SIG-M5 (cell line): Measurements from ENCODE around the gene ZMYM2.

Source experiments
- DNase-seq: peaks from one replicate; lab custom pipeline; 2025; lab: John Stamatoyannopoulos, UW

ZMYM2 gene

GRCh38 chr13:20105161-20105689 lies 146.7 kb downstream of the ZMYM2 start:
- DNase-seq: no peak

GRCh38 chr13:20106742-20107141 lies 148.2 kb downstream of the ZMYM2 start:
- no peak for DNase-seq

GRCh38 chr13:20109037-20109436 lies 150.5 kb downstream of the ZMYM2 start:
- DNase-seq: no peak

GRCh38 chr13:20114066-20114610 lies 155.6 kb downstream of the ZMYM2 start:
- no peak for DNase-seq

- no peak for DNase-seq
Measured at GRCh38 chr13:20116213-20116612, 157.7 kb downstream of the ZMYM2 start.

GRCh38 chr13:20118268-20119140 lies 160.0 kb downstream of the ZMYM2 start:
- DNase-seq: no peak

- DNase-seq: no peak
Measured at GRCh38 chr13:20119960-20120359, 161.4 kb downstream of the ZMYM2 start.

- DNase-seq: peak; percentile 62
Measured at GRCh38 chr13:20121159-20121525, 162.6 kb downstream of the ZMYM2 start.

- DNase-seq: no peak
Measured at GRCh38 chr13:20124303-20124702, 165.8 kb downstream of the ZMYM2 start.

GRCh38 chr13:20125129-20125782 lies 166.7 kb downstream of the ZMYM2 start:
- no peak for DNase-seq

- DNase-seq: no peak
Measured at GRCh38 chr13:20125783-20126165, 167.2 kb downstream of the ZMYM2 start.

- peak; percentile 82 for DNase-seq
Measured at GRCh38 chr13:20126541-20127261, 168.2 kb downstream of the ZMYM2 start.

- no peak for DNase-seq
Measured at GRCh38 chr13:20127262-20127561, 168.7 kb downstream of the ZMYM2 start.

- no peak for DNase-seq
Measured at GRCh38 chr13:20127562-20128458, 169.3 kb downstream of the ZMYM2 start.

GRCh38 chr13:20128459-20128931 lies 170.0 kb downstream of the ZMYM2 start:
- no peak for DNase-seq

- no peak for DNase-seq
Measured at GRCh38 chr13:20129076-20129475, 170.5 kb downstream of the ZMYM2 start.

GRCh38 chr13:20130012-20130411 lies 171.5 kb downstream of the ZMYM2 start:
- no peak for DNase-seq

GRCh38 chr13:20130652-20131051 lies 172.1 kb downstream of the ZMYM2 start:
- DNase-seq: no peak

GRCh38 chr13:20131057-20131832 lies 172.7 kb downstream of the ZMYM2 start:
- DNase-seq: no peak

- no peak for DNase-seq
Measured at GRCh38 chr13:20132052-20132634, 173.6 kb downstream of the ZMYM2 start.
